ENCODE data around the gene CNOT6L.

DNA sequence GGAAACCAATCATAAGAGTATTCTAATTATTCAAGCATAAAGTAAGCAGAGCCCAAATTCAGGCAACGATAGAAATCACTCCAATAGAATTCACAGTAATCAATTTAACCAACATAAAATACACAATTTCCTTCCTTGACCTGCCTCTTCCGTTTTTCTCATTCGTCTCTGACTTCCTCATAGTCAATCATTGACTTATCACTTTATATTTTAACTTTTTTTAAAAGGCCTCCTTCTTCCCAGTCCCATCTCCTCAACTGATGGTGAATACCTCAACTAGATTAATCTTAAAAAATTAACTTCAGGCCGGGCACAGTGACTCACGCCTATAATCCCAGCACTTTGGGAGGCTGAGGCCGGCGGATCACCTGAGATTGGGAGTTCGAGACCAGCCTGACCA is 13.3 kb downstream of the CNOT6L start:
- TF ChIP-seq FOXM1 (CRISPR knock-in tag; IDR thresholded peaks at IDR 0.05) (no peak), RFX5 (IDR thresholded peaks at IDR 0.05; ENCODE audit: low read depth, low read length) (no peak), ARID2 (CRISPR knock-in tag; IDR thresholded peaks at IDR 0.05; ENCODE audit: borderline replicate concordance) (no peak), POLR2AphosphoS5 (IDR thresholded peaks at IDR 0.05; ENCODE audit: low read depth, low read length) (no peak), ZBTB7B (CRISPR knock-in tag; IDR thresholded peaks at IDR 0.05) (no peak), ZSCAN29 (CRISPR knock-in tag; conservative IDR thresholded peaks at IDR 0.05) (no peak)
- TF ChIP-seq, protein P1, sequence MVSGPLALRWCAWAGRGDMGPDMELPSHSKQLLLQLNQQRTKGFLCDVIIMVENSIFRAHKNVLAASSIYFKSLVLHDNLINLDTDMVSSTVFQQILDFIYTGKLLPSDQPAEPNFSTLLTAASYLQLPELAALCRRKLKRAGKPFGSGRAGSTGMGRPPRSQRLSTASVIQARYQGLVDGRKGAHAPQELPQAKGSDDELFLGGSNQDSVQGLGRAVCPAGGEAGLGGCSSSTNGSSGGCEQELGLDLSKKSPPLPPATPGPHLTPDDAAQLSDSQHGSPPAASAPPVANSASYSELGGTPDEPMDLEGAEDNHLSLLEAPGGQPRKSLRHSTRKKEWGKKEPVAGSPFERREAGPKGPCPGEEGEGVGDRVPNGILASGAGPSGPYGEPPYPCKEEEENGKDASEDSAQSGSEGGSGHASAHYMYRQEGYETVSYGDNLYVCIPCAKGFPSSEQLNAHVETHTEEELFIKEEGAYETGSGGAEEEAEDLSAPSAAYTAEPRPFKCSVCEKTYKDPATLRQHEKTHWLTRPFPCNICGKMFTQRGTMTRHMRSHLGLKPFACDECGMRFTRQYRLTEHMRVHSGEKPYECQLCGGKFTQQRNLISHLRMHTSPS (CRISPR knock-in tag; IDR thresholded peaks at IDR 0.05; ENCODE audit: low read depth) = no peak
- TF ChIP-seq, protein P2, sequence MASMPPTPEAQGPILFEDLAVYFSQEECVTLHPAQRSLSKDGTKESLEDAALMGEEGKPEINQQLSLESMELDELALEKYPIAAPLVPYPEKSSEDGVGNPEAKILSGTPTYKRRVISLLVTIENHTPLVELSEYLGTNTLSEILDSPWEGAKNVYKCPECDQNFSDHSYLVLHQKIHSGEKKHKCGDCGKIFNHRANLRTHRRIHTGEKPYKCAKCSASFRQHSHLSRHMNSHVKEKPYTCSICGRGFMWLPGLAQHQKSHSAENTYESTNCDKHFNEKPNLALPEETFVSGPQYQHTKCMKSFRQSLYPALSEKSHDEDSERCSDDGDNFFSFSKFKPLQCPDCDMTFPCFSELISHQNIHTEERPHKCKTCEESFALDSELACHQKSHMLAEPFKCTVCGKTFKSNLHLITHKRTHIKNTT (CRISPR knock-in tag; IDR thresholded peaks at IDR 0.05) = no peak
